Liver (tissue), 3 donors: ENCODE data around the gene KRTAP10-6.
"Not testable (repeated sequence)": the region's sequence is repeated elsewhere in the genome, so short reads cannot be mapped to it uniquely, and the experiment has no call there.

ENCODE experiments used
- ATF3 ChIP-seq: IDR thresholded peaks from 2 replicates; pipeline ENCODE4 v1.6.1; 2016; ENCODE audit warnings: antibody characterized with exemption
- CTCF ChIP-seq: fragments of 150-350 bp; IDR thresholded peaks from 2 replicates; pipeline ENCODE4 v1.5.1; 2017; ENCODE audit warnings: improper control_type of control experiment, low read depth, low read length; ENCODE audit not compliant: missing input control
- FOXA1 ChIP-seq: IDR thresholded peaks from 2 replicates; pipeline ENCODE4 v1.6.1; 2016; ENCODE audit warnings: antibody characterized with exemption
- GABPA ChIP-seq, 2 donors: IDR thresholded peaks in 1 of 2; conservative IDR thresholded peaks in 1 of 2; 2 replicates each; pipeline ENCODE4 v1.6.1; 2016; ENCODE audit warnings: antibody characterized with exemption in 2 of 2, mild to moderate bottlenecking in 1 of 2, moderate library complexity in 1 of 2
- HNF4G ChIP-seq: IDR thresholded peaks from 2 replicates; pipeline ENCODE4 v1.6.1; 2016; ENCODE audit warnings: antibody characterized with exemption
- JUND ChIP-seq, 2 donors: IDR thresholded peaks; 2 replicates each; pipeline ENCODE4 v1.6.1; 2016; ENCODE audit warnings: antibody characterized with exemption in 2 of 2
- MAX ChIP-seq: IDR thresholded peaks from 2 replicates; pipeline ENCODE4 v1.6.1; 2016; ENCODE audit warnings: antibody characterized with exemption
- RAD21 ChIP-seq, 2 donors: IDR thresholded peaks; 2 replicates each; pipeline ENCODE4 v1.6.1; 2016; ENCODE audit warnings: antibody characterized with exemption in 2 of 2, mild to moderate bottlenecking in 2 of 2
- RXRA ChIP-seq, 2 donors: IDR thresholded peaks; 2 replicates each; pipeline ENCODE4 v1.6.1; 2017 to 2018; ENCODE audit warnings: antibody characterized with exemption in 2 of 2, mild to moderate bottlenecking in 1 of 2
- SP1 ChIP-seq: IDR thresholded peaks from 2 replicates; pipeline ENCODE4 v1.6.1; 2018; ENCODE audit warnings: antibody characterized with exemption, mild to moderate bottlenecking
- TAF1 ChIP-seq: conservative IDR thresholded peaks from 2 replicates; pipeline ENCODE4 v1.6.1; 2016; ENCODE audit warnings: antibody characterized with exemption, mild to moderate bottlenecking
- YY1 ChIP-seq: IDR thresholded peaks from 2 replicates; pipeline ENCODE4 v1.6.1; 2016; ENCODE audit warnings: antibody characterized with exemption, mild to moderate bottlenecking
- TF ChIP-seq, protein P1 (sequence below): IDR thresholded peaks from 2 replicates; pipeline ENCODE4 v1.6.1; 2016; ENCODE audit warnings: antibody characterized with exemption, mild to moderate bottlenecking
- donor health status: healthy.
- donor health status: healthy.

DNA sequence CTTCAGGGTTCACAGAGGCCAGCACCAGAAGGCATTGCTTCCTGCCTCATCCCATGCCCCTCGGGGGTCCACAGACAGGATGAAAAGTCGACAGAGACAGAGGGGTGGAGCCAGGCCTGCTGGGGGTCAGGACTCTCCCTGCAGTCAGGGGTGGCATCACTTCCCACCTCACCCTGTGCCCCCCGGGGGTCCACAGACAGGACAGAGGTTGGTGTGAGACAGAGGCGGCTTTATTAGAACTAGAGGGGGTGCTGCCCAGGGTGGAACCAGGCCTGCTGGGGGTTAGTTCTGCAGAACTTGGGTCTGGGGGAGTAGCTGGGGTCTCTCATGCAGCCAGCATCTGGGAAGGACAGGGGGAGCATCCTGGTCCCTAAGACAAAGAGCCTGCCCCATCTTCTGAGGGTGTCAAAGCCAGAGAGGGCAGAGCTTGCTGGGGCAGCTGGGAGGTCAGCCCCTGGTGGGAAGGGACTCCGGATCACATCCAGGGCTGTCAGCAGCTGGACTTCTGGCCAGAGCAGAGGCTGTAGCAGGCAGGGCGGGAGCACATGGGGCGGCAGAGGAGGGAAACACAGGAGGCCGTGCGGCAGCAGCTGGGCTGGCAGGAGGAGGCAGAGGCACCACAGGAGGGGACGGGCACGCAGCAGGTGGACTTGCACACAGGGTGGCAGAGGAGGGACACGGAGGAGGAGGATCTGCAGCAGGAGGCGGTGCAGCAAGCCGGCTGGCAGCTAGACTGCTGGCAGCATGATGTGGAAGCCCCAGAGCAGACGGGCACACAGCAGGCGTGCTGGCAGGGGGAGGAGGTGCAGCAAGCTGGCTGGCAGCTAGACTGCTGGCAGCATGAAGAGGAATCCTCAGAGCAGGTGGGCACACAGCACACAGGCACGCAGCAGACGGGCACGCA lies 1.2 kb downstream of the KRTAP10-6 start:
- not testable (repeated sequence) for TF ChIP-seq MAX; CTCF; SP1; HNF4G; TAF1; ATF3; GABPA (IDR thresholded peaks at IDR 0.05 in 1 of 2, conservative IDR thresholded peaks at IDR 0.05 in 1 of 2); RAD21 (IDR thresholded peaks at IDR 0.05); JUND (IDR thresholded peaks at IDR 0.05); YY1; FOXA1; RXRA (IDR thresholded peaks at IDR 0.05)
- TF ChIP-seq, protein P1, sequence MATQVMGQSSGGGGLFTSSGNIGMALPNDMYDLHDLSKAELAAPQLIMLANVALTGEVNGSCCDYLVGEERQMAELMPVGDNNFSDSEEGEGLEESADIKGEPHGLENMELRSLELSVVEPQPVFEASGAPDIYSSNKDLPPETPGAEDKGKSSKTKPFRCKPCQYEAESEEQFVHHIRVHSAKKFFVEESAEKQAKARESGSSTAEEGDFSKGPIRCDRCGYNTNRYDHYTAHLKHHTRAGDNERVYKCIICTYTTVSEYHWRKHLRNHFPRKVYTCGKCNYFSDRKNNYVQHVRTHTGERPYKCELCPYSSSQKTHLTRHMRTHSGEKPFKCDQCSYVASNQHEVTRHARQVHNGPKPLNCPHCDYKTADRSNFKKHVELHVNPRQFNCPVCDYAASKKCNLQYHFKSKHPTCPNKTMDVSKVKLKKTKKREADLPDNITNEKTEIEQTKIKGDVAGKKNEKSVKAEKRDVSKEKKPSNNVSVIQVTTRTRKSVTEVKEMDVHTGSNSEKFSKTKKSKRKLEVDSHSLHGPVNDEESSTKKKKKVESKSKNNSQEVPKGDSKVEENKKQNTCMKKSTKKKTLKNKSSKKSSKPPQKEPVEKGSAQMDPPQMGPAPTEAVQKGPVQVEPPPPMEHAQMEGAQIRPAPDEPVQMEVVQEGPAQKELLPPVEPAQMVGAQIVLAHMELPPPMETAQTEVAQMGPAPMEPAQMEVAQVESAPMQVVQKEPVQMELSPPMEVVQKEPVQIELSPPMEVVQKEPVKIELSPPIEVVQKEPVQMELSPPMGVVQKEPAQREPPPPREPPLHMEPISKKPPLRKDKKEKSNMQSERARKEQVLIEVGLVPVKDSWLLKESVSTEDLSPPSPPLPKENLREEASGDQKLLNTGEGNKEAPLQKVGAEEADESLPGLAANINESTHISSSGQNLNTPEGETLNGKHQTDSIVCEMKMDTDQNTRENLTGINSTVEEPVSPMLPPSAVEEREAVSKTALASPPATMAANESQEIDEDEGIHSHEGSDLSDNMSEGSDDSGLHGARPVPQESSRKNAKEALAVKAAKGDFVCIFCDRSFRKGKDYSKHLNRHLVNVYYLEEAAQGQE = not testable (repeated sequence)
